ENCODE data around the gene SCAANT1. TPM values are rescaled to one million over a fixed set of nuclear protein-coding genes. Genes with fewer than 3 reads are reported as not detected.

SCAANT1 gene
- total RNA-seq, 1 experiment from 2014 or later = not detected

DNA sequence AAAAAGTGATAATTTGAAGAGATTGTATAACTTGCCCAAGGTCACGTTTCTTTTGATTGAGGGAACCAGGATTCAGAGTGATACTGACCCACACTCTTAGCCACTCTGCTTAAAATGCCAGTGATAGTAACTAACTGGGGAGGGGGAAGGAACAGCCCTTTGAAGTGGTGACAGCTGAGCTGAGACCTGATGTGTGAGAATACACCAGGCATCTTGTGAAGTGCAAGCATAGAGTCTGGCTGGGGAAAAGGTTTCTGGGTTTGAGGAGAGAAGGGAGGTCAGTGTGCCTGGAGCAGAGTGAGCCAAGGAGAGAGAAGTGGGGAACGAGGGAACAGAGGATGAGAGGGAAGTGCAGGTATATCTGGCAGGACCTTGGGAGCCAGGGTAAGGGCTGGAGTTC lies 35.4 kb upstream of the SCAANT1 start:
- Histone ChIP-seq H3K56ac (ENCODE audit: insufficient read length, low read depth, low read length) (no peak overlapping the region), H4K5ac (ENCODE audit: insufficient read length, low read depth, low read length) (no peak overlapping the region), H4K20me1 (ENCODE audit: control insufficient read depth, insufficient read depth, insufficient read length) (no peaks in the 10 kb centered on the region), H3K27ac (ENCODE audit: insufficient read length, low read depth, low read length) (no peak overlapping the region), H2BK12ac (ENCODE audit: insufficient read length, low read depth, low read length) (peak overlapping the region; percentile 83), H2BK20ac (ENCODE audit: low read depth, low read length, poor library complexity, severe bottlenecking) (no peak overlapping the region), H2AK5ac (ENCODE audit: insufficient read length, low read length) (no peak overlapping the region), H3K9ac (ENCODE audit: extremely low read depth, insufficient read length, low read length) (no peak overlapping the region), H3K23ac (ENCODE audit: insufficient read length, low read depth, low read length) (no peak overlapping the region), H3K4me2 (ENCODE audit: insufficient read depth, insufficient read length, low read length) (no peak overlapping the region), H3K79me1 (ENCODE audit: insufficient read depth, low read depth, low read length, poor library complexity, severe bottlenecking) (peaks cover 2% of the 10 kb centered on the region), H2BK5ac (ENCODE audit: insufficient read length, low read length) (no peak overlapping the region), H2AFZ (ENCODE audit: low read length) (no peak overlapping the region), H3K9me3 (ENCODE audit: control insufficient read depth, low read depth, low read length) (no peaks in the 10 kb centered on the region), H3K27me3 (ENCODE audit: insufficient read depth, low read length) (no peaks in the 10 kb centered on the region), H3K18ac (ENCODE audit: insufficient read length, low read depth, low read length) (no peak overlapping the region), H3K23me2 (ENCODE audit: insufficient read length, low read depth, low read length, poor library complexity, severe bottlenecking) (no peaks in the 10 kb centered on the region), H3K4me1 (ENCODE audit: insufficient read depth, low read length) (no peaks in the 10 kb centered on the region; the same call in none of the 2 replicates), H3K4ac (ENCODE audit: low read depth, low read length) (no peak overlapping the region), H2BK15ac (ENCODE audit: low read depth, low read length) (no peak overlapping the region; the same call in 1 of the 2 replicates), H4K8ac (replicated peaks; ENCODE audit: insufficient read length, low read depth, low read length) (no peak overlapping the region), H3K14ac (ENCODE audit: insufficient read depth, low read length) (no peak overlapping the region; the same call in 1 of the 2 replicates), H4K91ac (ENCODE audit: insufficient read length, low read depth, low read length) (peak overlapping the region; percentile 85), H3K79me2 (ENCODE audit: insufficient read depth, low read length) (no peaks in the 10 kb centered on the region; the same call in 1 of the 2 replicates), H3T11ph (ENCODE audit: low read length) (no peak overlapping the region), H2BK120ac (ENCODE audit: low read depth, low read length, poor library complexity, severe bottlenecking) (no peak overlapping the region)
- DNase-seq = no peak
- Mint-ChIP-seq H3K27me3 (ENCODE audit: low read depth) (no peaks in the 10 kb centered on the region), H3K9me3 (no peaks in the 10 kb centered on the region), H3K4me3 (no peak overlapping the region), H3K36me3 (ENCODE audit: insufficient read depth in 1 of 3, low read depth in 3 of 3) (no peaks in the 10 kb centered on the region), H3K27ac (peak overlapping the region; percentile 18 to 38 (median 28); a peak in 5 of 7 replicates), H3K4me1 (peaks cover 32 to 41% of the 10 kb centered on the region in 2 experiments)
- TF ChIP-seq, protein P1, sequence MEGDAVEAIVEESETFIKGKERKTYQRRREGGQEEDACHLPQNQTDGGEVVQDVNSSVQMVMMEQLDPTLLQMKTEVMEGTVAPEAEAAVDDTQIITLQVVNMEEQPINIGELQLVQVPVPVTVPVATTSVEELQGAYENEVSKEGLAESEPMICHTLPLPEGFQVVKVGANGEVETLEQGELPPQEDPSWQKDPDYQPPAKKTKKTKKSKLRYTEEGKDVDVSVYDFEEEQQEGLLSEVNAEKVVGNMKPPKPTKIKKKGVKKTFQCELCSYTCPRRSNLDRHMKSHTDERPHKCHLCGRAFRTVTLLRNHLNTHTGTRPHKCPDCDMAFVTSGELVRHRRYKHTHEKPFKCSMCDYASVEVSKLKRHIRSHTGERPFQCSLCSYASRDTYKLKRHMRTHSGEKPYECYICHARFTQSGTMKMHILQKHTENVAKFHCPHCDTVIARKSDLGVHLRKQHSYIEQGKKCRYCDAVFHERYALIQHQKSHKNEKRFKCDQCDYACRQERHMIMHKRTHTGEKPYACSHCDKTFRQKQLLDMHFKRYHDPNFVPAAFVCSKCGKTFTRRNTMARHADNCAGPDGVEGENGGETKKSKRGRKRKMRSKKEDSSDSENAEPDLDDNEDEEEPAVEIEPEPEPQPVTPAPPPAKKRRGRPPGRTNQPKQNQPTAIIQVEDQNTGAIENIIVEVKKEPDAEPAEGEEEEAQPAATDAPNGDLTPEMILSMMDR (conservative IDR thresholded peaks at IDR 0.05) = no peak
- no CpG with 5 or more reads among the region's 2 CpGs for WGBS (ENCODE audit: extremely low coverage, insufficient read length, low lambda C conversion rate)

Data from H9 (cell line).